ENCODE results near the gene GNA12.

Gene GNA12

DNA sequence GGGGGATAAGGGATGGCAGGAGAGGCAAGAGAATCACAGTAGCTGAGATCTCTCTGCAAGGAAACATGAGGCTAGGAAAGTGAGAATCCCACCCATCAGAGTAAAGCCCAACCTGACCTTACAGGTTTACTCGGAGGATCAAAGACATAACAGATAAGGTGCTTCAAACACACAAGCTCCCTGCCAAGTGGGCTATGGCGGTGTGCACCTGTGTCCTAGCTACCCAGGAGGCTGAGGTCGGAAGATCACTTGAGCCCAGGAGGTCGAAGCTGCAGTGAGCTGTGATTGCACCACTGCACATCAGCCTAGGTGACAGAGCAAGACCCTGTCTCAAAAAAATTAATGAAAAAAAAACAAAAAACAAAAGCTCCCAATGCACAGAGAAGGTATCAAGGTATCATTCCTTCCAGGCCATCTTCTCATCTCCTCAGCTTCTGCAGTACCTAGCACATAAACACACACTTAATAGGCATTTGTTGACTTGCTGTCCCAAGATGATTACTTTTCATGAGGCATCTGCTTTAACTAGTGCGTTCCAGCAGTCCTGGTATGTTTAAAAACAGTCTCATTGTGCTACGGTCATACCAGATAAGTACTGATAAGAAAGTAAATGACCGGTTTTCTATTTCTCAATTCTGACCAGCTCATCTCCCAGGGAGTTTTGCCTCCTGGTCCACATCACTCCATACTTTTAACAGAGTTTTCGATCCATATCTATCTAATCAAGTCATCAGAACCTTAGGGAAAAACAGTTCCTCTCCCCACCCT lies 13.3 kb downstream of the GNA12 start:
- Histone ChIP-seq H3K27me3 (no peaks in the 10 kb centered on the region), H3K27ac (no peak overlapping the region), H3K9me3 (no peaks in the 10 kb centered on the region), H4K20me1 (peaks cover 93% of the 10 kb centered on the region), H3K4me1 (peaks cover 31% of the 10 kb centered on the region), H3K36me3 (peaks cover 85% of the 10 kb centered on the region), H3K4me3 (no peak overlapping the region), H3K4me2 (no peak overlapping the region), H3K9ac (no peak overlapping the region)
- no peak for TF ChIP-seq Cebpa-rat (IDR thresholded peaks at IDR 0.05)

DNA sequence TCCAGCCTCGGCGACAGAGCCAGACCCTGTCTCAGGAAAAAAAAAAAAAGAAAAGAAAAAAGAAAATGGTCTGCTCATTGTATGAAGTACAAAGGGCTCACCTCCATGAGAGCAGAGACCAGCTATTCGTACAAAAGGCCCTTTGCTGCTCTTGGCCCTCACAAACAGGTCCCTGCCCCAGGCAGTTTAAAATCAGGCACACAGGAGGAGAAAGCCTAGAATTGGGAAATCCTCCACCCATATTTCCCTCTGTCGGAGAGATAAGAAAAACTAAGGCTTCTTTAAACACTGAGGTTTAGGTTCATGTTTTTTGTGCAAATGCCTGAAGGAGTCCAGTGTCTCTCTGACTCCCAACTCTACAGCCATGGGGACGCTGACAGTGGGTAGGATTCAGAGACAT lies 15.1 kb downstream of the GNA12 start:
- Histone ChIP-seq H3K36me3 (peaks cover 78% of the 10 kb centered on the region), H3K4me2 (no peak overlapping the region), H3K9ac (no peak overlapping the region), H3K4me3 (no peak overlapping the region), H4K20me1 (peaks cover 95% of the 10 kb centered on the region), H3K27ac (no peak overlapping the region), H3K9me3 (no peaks in the 10 kb centered on the region), H3K4me1 (peaks cover 49% of the 10 kb centered on the region), H3K27me3 (no peaks in the 10 kb centered on the region)
- no peak for TF ChIP-seq Cebpa-rat (IDR thresholded peaks at IDR 0.05)

DNA sequence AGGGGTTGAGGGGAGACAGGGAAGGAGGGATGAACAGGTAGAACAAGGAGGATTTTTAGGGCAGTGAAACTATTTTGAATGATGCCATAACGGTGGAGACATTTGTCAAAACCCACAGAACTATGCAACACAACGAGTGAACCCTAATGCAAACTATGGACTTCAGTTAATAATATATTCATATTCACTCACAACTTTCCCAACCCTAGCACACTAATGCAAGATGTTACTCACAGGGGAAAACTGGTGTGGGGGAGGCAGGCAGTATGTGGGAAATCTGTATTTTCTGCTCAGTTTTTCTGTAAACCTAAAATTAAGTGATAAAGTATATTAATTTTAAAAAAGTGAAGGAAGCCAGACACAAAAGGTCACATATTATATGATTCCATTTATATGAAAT lies 17.3 kb downstream of the GNA12 start:
- Histone ChIP-seq H3K27me3 (no peaks in the 10 kb centered on the region), H3K4me1 (peaks cover 71% of the 10 kb centered on the region), H3K36me3 (peaks cover 57% of the 10 kb centered on the region), H4K20me1 (peaks cover 95% of the 10 kb centered on the region), H3K27ac (no peak overlapping the region), H3K9me3 (no peaks in the 10 kb centered on the region), H3K9ac (no peak overlapping the region), H3K4me2 (no peak overlapping the region), H3K4me3 (no peak overlapping the region)
- TF ChIP-seq Cebpa-rat (IDR thresholded peaks at IDR 0.05) = no peak

DNA sequence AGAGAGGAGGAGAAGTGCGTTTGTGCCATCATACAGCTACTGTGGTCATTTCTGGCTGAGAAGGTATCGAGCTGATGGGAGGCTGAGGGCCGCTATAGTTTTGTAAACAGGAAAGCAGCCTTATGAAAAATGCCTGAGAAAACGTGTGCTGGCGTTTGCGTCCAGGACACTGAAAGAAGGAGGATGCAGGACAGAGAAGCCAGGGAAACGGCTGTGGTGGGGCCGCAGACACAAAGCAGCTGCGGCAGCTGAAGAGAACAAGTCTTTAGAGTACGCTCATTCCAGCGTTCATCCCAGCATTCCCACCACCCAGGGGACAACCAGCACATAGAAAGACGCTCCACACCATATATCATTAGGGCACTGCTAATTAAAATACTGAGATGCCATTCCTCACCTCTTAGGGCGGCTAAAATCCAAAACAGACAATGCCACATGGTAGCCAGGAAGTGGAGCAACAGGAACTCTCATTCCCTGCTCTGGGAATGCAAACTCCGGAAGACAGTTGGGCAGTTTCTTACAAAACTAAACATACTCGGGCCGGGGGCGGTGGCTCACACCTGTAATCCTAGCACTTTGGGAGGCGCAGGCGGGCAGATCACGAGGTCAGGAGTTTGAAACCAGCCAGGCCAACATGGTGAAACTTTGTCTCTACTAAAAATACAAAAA lies 18.4 kb downstream of the GNA12 start:
- Histone ChIP-seq H3K9ac (peak overlapping the region; percentile 22; the same call in 1 of the 2 replicates), H3K27ac (no peak overlapping the region), H4K20me1 (peaks cover 97% of the 10 kb centered on the region), H3K4me2 (peak overlapping the region; percentile 63; the same call in 1 of the 2 replicates), H3K36me3 (peaks cover 54% of the 10 kb centered on the region), H3K27me3 (no peaks in the 10 kb centered on the region), H3K4me1 (peaks cover 82% of the 10 kb centered on the region), H3K4me3 (no peak overlapping the region), H3K9me3 (no peaks in the 10 kb centered on the region)
- TF ChIP-seq Cebpa-rat (IDR thresholded peaks at IDR 0.05) = no peak

DNA sequence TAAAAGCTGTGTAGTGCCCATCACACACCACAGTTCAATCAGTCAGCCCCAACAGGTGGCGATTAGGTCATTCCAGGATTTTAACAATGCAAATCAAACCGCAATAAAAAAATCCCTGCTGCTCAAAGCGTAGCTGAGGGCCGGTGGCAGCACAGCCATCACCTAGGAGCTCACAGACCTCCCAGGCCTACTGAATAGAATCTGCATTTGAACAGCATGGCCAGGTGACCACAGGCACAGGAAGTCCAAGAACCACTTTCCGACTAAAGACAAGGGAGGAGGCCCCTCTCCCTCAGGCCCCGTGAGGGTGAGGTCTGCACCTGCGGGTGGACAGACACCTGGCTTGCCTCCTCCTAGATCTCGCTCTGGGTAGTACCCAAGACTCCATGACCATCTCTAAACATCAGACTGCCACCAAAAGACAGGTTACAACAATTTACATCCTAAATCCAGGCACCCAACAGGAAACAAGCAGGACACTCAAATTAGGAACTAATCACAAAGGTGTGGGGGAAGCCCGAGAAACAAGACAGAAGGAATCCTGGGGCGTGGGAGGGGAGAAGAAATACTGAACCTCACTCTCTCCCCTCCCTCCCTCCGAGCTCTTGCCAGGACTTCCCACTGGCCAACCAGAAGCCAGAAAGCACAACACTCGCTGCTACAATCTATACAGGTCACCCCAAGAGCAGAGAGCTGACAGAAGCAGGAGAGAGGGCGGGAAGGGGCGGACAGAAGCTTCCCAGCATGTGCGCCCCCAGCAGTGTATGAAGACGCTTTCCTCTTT lies 19.2 kb downstream of the GNA12 start:
- no peaks in the 10 kb centered on the region for H3K27me3 ChIP-seq
- no peak for TF ChIP-seq Cebpa-rat (IDR thresholded peaks at IDR 0.05)
- H3K4me3 ChIP-seq = no peak overlapping the region
- H3K27ac ChIP-seq = peak overlapping the region; percentile 42; the same call in 1 of the 2 replicates
- peaks cover 86% of the 10 kb centered on the region for H3K4me1 ChIP-seq
- H3K4me2 ChIP-seq = peak overlapping the region; percentile 63
- H3K36me3 ChIP-seq = peaks cover 54% of the 10 kb centered on the region
- peaks cover 95% of the 10 kb centered on the region for H4K20me1 ChIP-seq
- no peak overlapping the region for H3K9ac ChIP-seq
- H3K9me3 ChIP-seq = no peaks in the 10 kb centered on the region

DNA sequence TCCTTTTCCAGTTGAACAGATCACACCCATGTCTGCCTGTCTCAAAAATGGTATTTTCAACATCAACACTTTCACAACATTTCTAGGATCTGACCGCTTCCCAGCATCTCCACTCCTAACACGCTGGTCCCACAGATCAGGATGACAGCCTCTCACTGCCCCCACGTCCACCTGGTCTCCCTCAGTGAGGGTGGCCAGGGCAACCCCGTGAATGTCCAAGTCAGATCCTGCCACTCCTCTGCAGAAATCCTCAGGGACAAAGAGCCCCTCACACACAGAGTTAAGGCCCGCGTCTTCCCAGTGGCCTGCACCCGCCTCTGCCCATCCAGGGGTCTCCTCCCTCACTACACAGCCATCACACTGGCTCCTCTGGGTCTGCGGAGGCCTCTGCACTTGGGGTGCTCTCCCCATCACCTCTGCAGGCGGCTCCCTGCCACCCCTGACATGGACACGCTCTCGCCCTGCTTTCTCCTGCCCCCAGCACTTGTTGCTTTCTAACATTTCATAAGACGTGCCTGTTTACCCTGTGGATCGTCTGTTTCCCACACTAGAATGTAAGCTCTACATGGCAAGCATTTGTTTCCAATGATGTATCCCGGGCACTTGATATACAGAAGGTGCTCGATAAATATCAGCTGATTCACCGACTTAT lies 20.0 kb downstream of the GNA12 start:
- Histone ChIP-seq H3K9ac (no peak overlapping the region), H3K4me1 (peaks cover 88% of the 10 kb centered on the region), H3K9me3 (no peaks in the 10 kb centered on the region), H3K27me3 (no peaks in the 10 kb centered on the region), H3K4me2 (peak overlapping the region; percentile 63), H3K4me3 (no peak overlapping the region), H4K20me1 (peaks cover 91% of the 10 kb centered on the region), H3K36me3 (peaks cover 49% of the 10 kb centered on the region), H3K27ac (peak overlapping the region; percentile 42; the same call in 1 of the 2 replicates)
- no peak for TF ChIP-seq Cebpa-rat (IDR thresholded peaks at IDR 0.05)

DNA sequence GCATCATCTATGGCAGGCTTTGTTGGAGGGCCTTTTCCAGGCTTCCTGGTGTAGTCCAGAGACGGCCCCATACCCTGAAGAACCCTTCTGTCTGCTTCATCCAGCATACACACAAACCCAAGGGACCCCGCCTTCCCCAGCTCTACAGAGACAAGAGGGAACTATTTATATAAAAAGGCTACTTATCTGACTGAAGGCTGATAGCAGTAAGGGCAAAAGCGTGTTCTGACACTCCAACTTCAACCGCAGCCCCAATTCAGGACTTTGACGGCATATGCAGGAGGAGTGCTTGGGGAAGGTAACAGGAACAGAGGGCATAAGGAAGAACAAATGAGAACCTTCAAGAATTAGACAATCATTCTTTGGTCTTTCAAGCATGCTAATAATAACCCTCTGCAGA lies 21.0 kb downstream of the GNA12 start:
- Histone ChIP-seq H3K9me3 (no peaks in the 10 kb centered on the region), H3K4me1 (peaks cover 88% of the 10 kb centered on the region), H3K4me3 (no peak overlapping the region), H3K4me2 (peak overlapping the region; percentile 63), H4K20me1 (peaks cover 91% of the 10 kb centered on the region), H3K27me3 (no peaks in the 10 kb centered on the region), H3K9ac (0 out of 2 replicates have a peak overlapping the region, but pooled peaks have one; percentile 20), H3K27ac (peak overlapping the region; percentile 60; the same call in 1 of the 2 replicates), H3K36me3 (peaks cover 39% of the 10 kb centered on the region)
- TF ChIP-seq Cebpa-rat (IDR thresholded peaks at IDR 0.05) = no peak

DNA sequence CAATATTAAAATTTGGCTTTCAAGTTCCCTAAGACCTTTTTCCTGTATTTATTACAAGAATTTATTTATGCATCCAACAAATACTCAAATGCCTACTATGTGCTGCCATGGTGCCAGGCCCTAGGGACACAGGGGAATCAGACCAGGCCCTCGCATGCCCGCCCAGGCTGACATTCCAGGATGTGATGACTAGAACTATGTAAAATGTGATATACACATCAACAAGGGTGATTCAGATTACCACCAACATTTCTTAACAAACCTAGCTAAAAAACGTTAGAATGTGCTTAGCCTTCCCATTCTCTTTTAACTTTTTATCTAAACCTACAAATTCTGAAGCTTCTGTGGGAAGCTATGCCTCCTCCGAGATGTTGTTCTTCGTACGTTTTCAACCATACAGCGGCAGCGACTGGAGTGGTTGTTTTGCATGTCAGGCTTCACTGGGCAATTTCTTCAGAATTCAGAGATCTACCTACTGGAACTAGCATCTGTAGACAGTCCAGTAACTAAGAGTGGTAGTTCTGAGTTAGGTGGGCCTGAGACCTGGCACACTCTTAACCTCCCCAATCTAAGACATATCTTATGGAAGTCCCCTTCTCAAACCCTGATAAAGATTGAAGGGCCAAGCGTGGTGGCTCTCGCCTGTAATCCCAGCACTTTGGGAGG lies 22.1 kb downstream of the GNA12 start:
- H3K27me3 ChIP-seq = no peaks in the 10 kb centered on the region
- H3K4me1 ChIP-seq = peaks cover 92% of the 10 kb centered on the region
- H3K27ac ChIP-seq = peak overlapping the region; percentile 60
- no peaks in the 10 kb centered on the region for H3K9me3 ChIP-seq
- H3K4me2 ChIP-seq = peak overlapping the region; percentile 63
- H3K9ac ChIP-seq = no peak overlapping the region; the same call in 1 of the 2 replicates
- H3K36me3 ChIP-seq = peaks cover 33% of the 10 kb centered on the region
- H3K4me3 ChIP-seq = no peak overlapping the region
- peaks cover 82% of the 10 kb centered on the region for H4K20me1 ChIP-seq
- no peak for TF ChIP-seq Cebpa-rat (IDR thresholded peaks at IDR 0.05)

All from BLaER1 (cell line).